ENCODE results near the gene TMPRSS9. TPM values are rescaled to one million over a fixed set of nuclear protein-coding genes. Genes with fewer than 3 reads are reported as not detected.

Gene TMPRSS9
- total and polyA plus RNA-seq, 8 donors, result 1.1 TPM; not detected in 7

GRCh38 chr19:2350656-2351055 lies 9.4 kb upstream of the TMPRSS9 start:
- no peaks in the 10 kb centered on the region for H3K9me3 ChIP-seq
- no peaks in the 10 kb centered on the region for H3K27me3 ChIP-seq
- peaks cover 0 to 9% (median 6%) of the 10 kb centered on the region in 4 donors for H3K4me1 ChIP-seq
- H3K4me3 ChIP-seq, result no peak overlapping the region
- DNase-seq, result no peak
- WGBS, 5 donors, result 87 to 93% (median 91%) methylated on average over 16 of the region's 16 CpGs
- H3K36me3 ChIP-seq, result peaks cover 14 to 81% (median 72%) of the 10 kb centered on the region in 4 donors
- intact Hi-C loops (cut with DNase I; ENCODE audit: low total_unique reads), result no loop called here
- TF ChIP-seq EP300 (IDR thresholded peaks at IDR 0.05), result no peak
- TF ChIP-seq CTCF (IDR thresholded peaks at IDR 0.05), result no peak
- no peak for TF ChIP-seq POLR2A (IDR thresholded peaks at IDR 0.05)
- H3K27ac ChIP-seq, result no peak overlapping the region

GRCh38 chr19:2351591-2351990 lies 8.5 kb upstream of the TMPRSS9 start:
- WGBS, 5 donors, result 95 to 97% (median 96%) methylated on average over 10 to 28 of the region's 28 CpGs
- intact Hi-C loops (cut with DNase I; ENCODE audit: low total_unique reads), result no loop called here
- Histone ChIP-seq H3K36me3 (peaks cover 14 to 77% (median 65%) of the 10 kb centered on the region in 4 donors), H3K27me3 (no peaks in the 10 kb centered on the region), H3K4me3 (no peak overlapping the region), H3K4me1 (peaks cover 0 to under 1% (median 0%) of the 10 kb centered on the region in 4 donors), H3K9me3 (no peaks in the 10 kb centered on the region), H3K27ac (no peak overlapping the region)
- DNase-seq, result no peak
- no peak for TF ChIP-seq POLR2A (IDR thresholded peaks at IDR 0.05)
- TF ChIP-seq EP300 (IDR thresholded peaks at IDR 0.05), result no peak
- no peak for TF ChIP-seq POLR2AphosphoS5 (IDR thresholded peaks at IDR 0.05)
- TF ChIP-seq CTCF (IDR thresholded peaks at IDR 0.05), result no peak

- no peak for DNase-seq
- H3K9me3 ChIP-seq, result no peaks in the 10 kb centered on the region
- no peak overlapping the region for H3K4me3 ChIP-seq
- TF ChIP-seq CTCF (IDR thresholded peaks at IDR 0.05), result no peak
- TF ChIP-seq POLR2AphosphoS5 (IDR thresholded peaks at IDR 0.05), result no peak
- no peak for TF ChIP-seq POLR2A (IDR thresholded peaks at IDR 0.05)
- no peak for TF ChIP-seq EP300 (IDR thresholded peaks at IDR 0.05)
- H3K27ac ChIP-seq, result no peak overlapping the region
- intact Hi-C loops (cut with DNase I; ENCODE audit: low total_unique reads), result no loop called here
- H3K4me1 ChIP-seq, result no peaks in the 10 kb centered on the region
- H3K36me3 ChIP-seq, result peaks cover 14 to 73% (median 62%) of the 10 kb centered on the region in 4 donors
- 93 to 100% (median 94%) methylated on average over 2 to 24 of the region's 24 CpGs for WGBS, 5 donors
- H3K27me3 ChIP-seq, result no peaks in the 10 kb centered on the region
These were observed 7.9 kb upstream of the TMPRSS9 start for GRCh38 chr19:2352121-2352520.

GRCh38 chr19:2353159-2353886 lies 6.7 kb upstream of the TMPRSS9 start:
- Histone ChIP-seq H3K4me3 (no peak overlapping the region), H3K9me3 (no peaks in the 10 kb centered on the region), H3K4me1 (no peaks in the 10 kb centered on the region), H3K27me3 (peaks cover 0 to 3% (median 0%) of the 10 kb centered on the region in 3 donors), H3K27ac (no peak overlapping the region), H3K36me3 (peaks cover 14 to 73% (median 62%) of the 10 kb centered on the region in 4 donors)
- no peak for TF ChIP-seq POLR2A (IDR thresholded peaks at IDR 0.05)
- TF ChIP-seq POLR2AphosphoS5 (IDR thresholded peaks at IDR 0.05), result no peak
- no peak for TF ChIP-seq EP300 (IDR thresholded peaks at IDR 0.05)
- no peak for TF ChIP-seq CTCF (IDR thresholded peaks at IDR 0.05)
- intact Hi-C loops (cut with DNase I; ENCODE audit: low total_unique reads), result no loop called here
- WGBS, 5 donors, result 88 to 92% (median 90%) methylated on average over 38 to 45 of the region's 45 CpGs
- no peak for DNase-seq
